ENCODE results near the gene RRP9. TPM values are rescaled to one million over a fixed set of nuclear protein-coding genes. Genes with fewer than 3 reads are reported as not detected.
A peak's percentile ranks its signal among the peaks of the same experiment; 100 is the strongest.

RRP9 gene
- total RNA-seq, 2 experiments from 2014 or later: 6.4 to 7.6 TPM

- peaks cover 0 to 6% of the 10 kb centered on the region in 2 experiments for H3K9me3 ChIP-seq (ENCODE audit: control insufficient read depth in 1 of 2, insufficient read depth in 1 of 2, low read length in 2 of 2)
- peaks cover 33% of the 10 kb centered on the region for H3K27me3 Mint-ChIP-seq
- ChIA-PET POLR2A (interaction anchor here (0.8 kb wide), 1 partner anchor 18 kb away, joined by 3 read pairs; the partner anchor contains the start of gene ABHD14B), CTCF (interaction anchor here (3.9 kb wide), 1 partner anchor 18 kb away, joined by 11 read pairs; the partner anchor contains the start of gene ABHD14B)
- peaks cover 4% of the 10 kb centered on the region for H3K36me3 Mint-ChIP-seq (ENCODE audit: low read depth)
- TF ChIP-seq CTCF (IDR thresholded peaks at IDR 0.05): no peak
- intact Hi-C loops (cut with DNase I, micrococcal nuclease): no loop called here
- H3K4me1 ChIP-seq (ENCODE audit: insufficient read depth, low read length): peaks cover 20% of the 10 kb centered on the region
- peaks cover 6% of the 10 kb centered on the region for H3K4me1 Mint-ChIP-seq (ENCODE audit: low read depth)
- H3K4me3 ChIP-seq (ENCODE audit: low read length): no peak within 1 kb of the TSS
- no peaks in the 10 kb centered on the region for H3K9me3 Mint-ChIP-seq
- H3K36me3 ChIP-seq (ENCODE audit: insufficient read depth, low read length): peaks cover 2% of the 10 kb centered on the region
- peaks cover 19 to 28% of the 10 kb centered on the region in 2 experiments for H3K27me3 ChIP-seq (ENCODE audit: control insufficient read depth in 1 of 2, insufficient read depth in 2 of 2, low read length in 2 of 2)
- DNase-seq (no peak), ATAC-seq (ENCODE audit: poor library complexity) (no peak)
- H3K4me3 Mint-ChIP-seq: peak within 1 kb of the TSS; percentile 56
- H3K27ac Mint-ChIP-seq: no peak within 1 kb of the TSS
- no peak within 1 kb of the TSS for H3K27ac ChIP-seq (ENCODE audit: low read depth in 1 of 2, low read length in 2 of 2)
Observed at GRCh38 chr3:51955175-51955892, 13.6 kb upstream of the RRP9 start, which contains the start of gene GPR62. GPR62 (plus strand) TSS chr3:51955381; CDS start chr3:51955653, 272 bp downstream.

- no peak for DNase-seq
- ChIA-PET CTCF (interaction anchor here (3.9 kb wide), 1 partner anchor 19 kb away, joined by 11 read pairs; the partner anchor contains the start of gene ABHD14B), POLR2A (interaction anchor here (0.8 to 1.0 kb wide), 2 partner anchors 19 to 41 kb away, joined by 3 read pairs; partner anchors contain the start of genes ABHD14B and RPL29)
- no peak overlapping the region for H3K27ac ChIP-seq (ENCODE audit: low read depth in 1 of 2, low read length in 2 of 2)
- Mint-ChIP-seq H3K36me3 (ENCODE audit: low read depth) (peaks cover 4% of the 10 kb centered on the region), H3K27me3 (peaks cover 33% of the 10 kb centered on the region), H3K27ac (no peak overlapping the region), H3K4me1 (ENCODE audit: low read depth) (peaks cover 6% of the 10 kb centered on the region), H3K4me3 (no peak overlapping the region), H3K9me3 (no peaks in the 10 kb centered on the region)
- no peak overlapping the region for H3K4me3 ChIP-seq (ENCODE audit: low read length)
- peaks cover 0 to 6% of the 10 kb centered on the region in 2 experiments for H3K9me3 ChIP-seq (ENCODE audit: control insufficient read depth in 1 of 2, insufficient read depth in 1 of 2, low read length in 2 of 2)
- H3K27me3 ChIP-seq (ENCODE audit: control insufficient read depth in 1 of 2, insufficient read depth in 2 of 2, low read length in 2 of 2): peaks cover 19 to 28% of the 10 kb centered on the region in 2 experiments
- intact Hi-C loops (cut with DNase I, micrococcal nuclease): no loop called here
- no peak for TF ChIP-seq CTCF (IDR thresholded peaks at IDR 0.05)
- peaks cover 2% of the 10 kb centered on the region for H3K36me3 ChIP-seq (ENCODE audit: insufficient read depth, low read length)
- no peak for ATAC-seq (ENCODE audit: poor library complexity)
- H3K4me1 ChIP-seq (ENCODE audit: insufficient read depth, low read length): peaks cover 20% of the 10 kb centered on the region
Observed at GRCh38 chr3:51954713-51955112, 13.0 kb upstream of the RRP9 start.

GRCh38 chr3:51954105-51954504 lies 12.4 kb upstream of the RRP9 start:
- H3K27ac Mint-ChIP-seq: no peak overlapping the region
- ATAC-seq (ENCODE audit: poor library complexity): no peak
- peak overlapping the region; percentile 56 for H3K4me3 Mint-ChIP-seq
- peaks cover 4% of the 10 kb centered on the region for H3K36me3 Mint-ChIP-seq (ENCODE audit: low read depth)
- H3K36me3 ChIP-seq (ENCODE audit: insufficient read depth, low read length): peaks cover 2% of the 10 kb centered on the region
- CTCF ChIA-PET: interaction anchor here (3.9 kb wide), 1 partner anchor 20 kb away, joined by 11 read pairs; the partner anchor contains the start of gene ABHD14B
- H3K27me3 ChIP-seq (ENCODE audit: control insufficient read depth in 1 of 2, insufficient read depth in 2 of 2, low read length in 2 of 2): peaks cover 19 to 28% of the 10 kb centered on the region in 2 experiments
- DNase-seq: no peak
- no peaks in the 10 kb centered on the region for H3K9me3 Mint-ChIP-seq
- H3K27ac ChIP-seq (ENCODE audit: low read depth in 1 of 2, low read length in 2 of 2): no peak overlapping the region
- peaks cover 20% of the 10 kb centered on the region for H3K4me1 ChIP-seq (ENCODE audit: insufficient read depth, low read length)
- H3K4me3 ChIP-seq (ENCODE audit: low read length): no peak overlapping the region
- POLR2A ChIA-PET: interaction anchor here (1.0 kb wide), 1 partner anchor 42 kb away, joined by 3 read pairs; the partner anchor contains the start of gene RPL29
- no peak for TF ChIP-seq CTCF (IDR thresholded peaks at IDR 0.05)
- peaks cover 0 to 6% of the 10 kb centered on the region in 2 experiments for H3K9me3 ChIP-seq (ENCODE audit: control insufficient read depth in 1 of 2, insufficient read depth in 1 of 2, low read length in 2 of 2)
- H3K27me3 Mint-ChIP-seq: peaks cover 33% of the 10 kb centered on the region
- intact Hi-C loops (cut with DNase I, micrococcal nuclease): no loop called here
- H3K4me1 Mint-ChIP-seq (ENCODE audit: low read depth): peaks cover 6% of the 10 kb centered on the region

All from CD4-positive, alpha-beta T cell (primary cell).